Mucosa of gallbladder (tissue), 1 donor: ENCODE data around the gene YIF1A. TPM values are rescaled to one million over a fixed set of nuclear protein-coding genes. Genes with fewer than 3 reads are reported as not detected.

Experiments used
- DNase-seq: peaks from one replicate; pipeline ENCODE4 v3.0.0-alpha.2; 2020; ENCODE audit warnings: low spot score
- total RNA-seq: library from RNA; stranded (reverse); gene quantifications from one replicate; pipeline ENCODE4 v1.2.1, GENCODE V29; 2021
- donor health status: DM: no; HTN: no; CAD: no.

YIF1A gene
- total RNA-seq, 1 donor from 2014 or later: 103 TPM

- no peak for DNase-seq
These were observed 45.0 kb downstream of the YIF1A start for GRCh38 chr11:66243782-66244535.

- DNase-seq: no peak
These were observed 46.7 kb downstream of the YIF1A start for GRCh38 chr11:66242095-66242765.

- no peak for DNase-seq
These were observed 48.2 kb downstream of the YIF1A start for GRCh38 chr11:66240781-66241136.

GRCh38 chr11:66239998-66240780 lies 48.8 kb downstream of the YIF1A start:
- no peak for DNase-seq

GRCh38 chr11:66239511-66239910 lies 49.4 kb downstream of the YIF1A start:
- no peak for DNase-seq

- no peak for DNase-seq
These were observed 50.0 kb downstream of the YIF1A start for GRCh38 chr11:66238786-66239413.

GRCh38 chr11:66237867-66238266 lies 51.1 kb downstream of the YIF1A start:
- DNase-seq: no peak

- no peak for DNase-seq
These were observed 53.8 kb downstream of the YIF1A start for GRCh38 chr11:66235141-66235540.

Other genes with a start within 250 kb of the YIF1A start
- 0.78 TPM for gene GAL3ST3, start 240.0 kb downstream of the YIF1A start, total RNA-seq
- gene SF3B2, start 236.8 kb downstream of the YIF1A start, total RNA-seq: 161 TPM
- 68.0 TPM for gene PACS1, start 218.9 kb downstream of the YIF1A start, total RNA-seq
- 60.8 TPM for gene KLC2, start 31.4 kb downstream of the YIF1A start, total RNA-seq
- gene RAB1B, start 20.5 kb downstream of the YIF1A start, total RNA-seq: 187 TPM
- 1.1 TPM for gene CNIH2, start 11.0 kb downstream of the YIF1A start, total RNA-seq
- 61.6 TPM for gene TMEM151A, start 2.8 kb upstream of the YIF1A start, total RNA-seq
- gene CD248, start 27.9 kb upstream of the YIF1A start, total RNA-seq: 34.7 TPM
- gene RIN1, start 47.3 kb upstream of the YIF1A start, total RNA-seq: 16.0 TPM
- gene BRMS1, start 56.0 kb upstream of the YIF1A start, total RNA-seq: 32.2 TPM
- 43.8 TPM for gene B4GAT1, start 58.5 kb upstream of the YIF1A start, total RNA-seq
- 19.0 TPM for gene SLC29A2, start 82.6 kb upstream of the YIF1A start, total RNA-seq
- gene NPAS4, start 131.9 kb upstream of the YIF1A start, total RNA-seq: 1.5 TPM
- 32.8 TPM for gene MRPL11, start 149.7 kb upstream of the YIF1A start, total RNA-seq
- gene PELI3, start 177.8 kb upstream of the YIF1A start, total RNA-seq: 20.3 TPM
- gene DPP3, start 191.3 kb upstream of the YIF1A start, total RNA-seq: 61.2 TPM
- gene BBS1, start 221.5 kb upstream of the YIF1A start, total RNA-seq: 72.9 TPM